Fibroblast of skin of left biceps (primary cell): ENCODE data around the gene GIGYF2.

Experiments
- DNase-seq, 2 experiments: peaks; one replicate each; pipeline ENCODE4 v3.0.0-alpha.2; 2013; ENCODE audit warnings: low read depth in 2 of 2

GIGYF2 gene

GRCh38 chr2:232749331-232749730 is 52.2 kb downstream of the GIGYF2 start:
- DNase-seq: no peak

- no peak for DNase-seq
Observed at GRCh38 chr2:232750135-232750671, 53.1 kb downstream of the GIGYF2 start.

- no peak for DNase-seq
Observed at GRCh38 chr2:232757905-232758304, 60.8 kb downstream of the GIGYF2 start.

GRCh38 chr2:232761301-232761907 is 64.3 kb downstream of the GIGYF2 start:
- DNase-seq: no peak

- no peak for DNase-seq
Observed at GRCh38 chr2:232767866-232768265, 70.7 kb downstream of the GIGYF2 start.

GRCh38 chr2:232770207-232770606 is 73.1 kb downstream of the GIGYF2 start:
- no peak for DNase-seq

GRCh38 chr2:232771870-232772269 is 74.7 kb downstream of the GIGYF2 start:
- no peak for DNase-seq

GRCh38 chr2:232772531-232772930 is 75.4 kb downstream of the GIGYF2 start:
- no peak for DNase-seq

GRCh38 chr2:232773815-232774214 is 76.7 kb downstream of the GIGYF2 start:
- DNase-seq: no peak

GRCh38 chr2:232776435-232776834 is 79.3 kb downstream of the GIGYF2 start, which contains the start of gene KCNJ13:
KCNJ13 (minus strand) TSS chr2:232776565; CDS start chr2:232771362, 5,203 bp downstream.
- no peak for DNase-seq

GRCh38 chr2:232777276-232777675 is 80.1 kb downstream of the GIGYF2 start:
- DNase-seq: no peak

GRCh38 chr2:232779465-232779864 is 82.3 kb downstream of the GIGYF2 start:
- no peak for DNase-seq

GRCh38 chr2:232779934-232780333 is 82.8 kb downstream of the GIGYF2 start:
- no peak for DNase-seq

GRCh38 chr2:232781765-232782164 is 84.6 kb downstream of the GIGYF2 start:
- DNase-seq: peak in 1 of 2 experiments; percentile 12

- no peak for DNase-seq
Observed at GRCh38 chr2:232783278-232783677, 86.1 kb downstream of the GIGYF2 start.

GRCh38 chr2:232787806-232788205 is 90.7 kb downstream of the GIGYF2 start:
- DNase-seq: no peak

- no peak for DNase-seq
Observed at GRCh38 chr2:232789082-232789481, 92.0 kb downstream of the GIGYF2 start.

GRCh38 chr2:232791518-232791917 is 94.4 kb downstream of the GIGYF2 start:
- no peak for DNase-seq

GRCh38 chr2:232793271-232793670 is 96.1 kb downstream of the GIGYF2 start:
- DNase-seq: no peak

GRCh38 chr2:232794981-232795380 is 97.8 kb downstream of the GIGYF2 start:
- no peak for DNase-seq

- DNase-seq: peak in 1 of 2 experiments; percentile 22
Observed at GRCh38 chr2:232795920-232796319, 98.8 kb downstream of the GIGYF2 start.

- no peak for DNase-seq
Observed at GRCh38 chr2:232798187-232798586, 101.1 kb downstream of the GIGYF2 start.

GRCh38 chr2:232800166-232800565 is 103.0 kb downstream of the GIGYF2 start:
- DNase-seq: no peak

GRCh38 chr2:232802091-232802490 is 105.0 kb downstream of the GIGYF2 start:
- DNase-seq: no peak
